HUES6 (cell line): ENCODE measurements around the gene ASXL1.

Source experiments
- H3K27ac ChIP-seq: 2 replicates; pipeline ENCODE4 v1.7.0; 2013; ENCODE audit warnings: low read depth, mild to moderate bottlenecking, low read length, inconsistent platforms
- H3K27me3 ChIP-seq: 2 replicates; pipeline ENCODE4 v1.6.1; 2013; ENCODE audit warnings: low read length; ENCODE audit not compliant: control insufficient read depth, insufficient read depth
- H3K36me3 ChIP-seq: 2 replicates; pipeline ENCODE4 v1.6.1; 2013; ENCODE audit warnings: low read length; ENCODE audit not compliant: control insufficient read depth, insufficient read depth
- H3K4me1 ChIP-seq: 2 replicates; pipeline ENCODE4 v1.6.1; 2013; ENCODE audit warnings: low read length; ENCODE audit not compliant: control insufficient read depth, insufficient read depth
- H3K4me3 ChIP-seq: 2 replicates; pipeline ENCODE4 v1.5.1; 2013; ENCODE audit warnings: low read depth, low read length
- H3K9ac ChIP-seq: one replicate; pipeline ENCODE4 v1.6.1; 2013; ENCODE audit warnings: mild to moderate bottlenecking, low read length
- H3K9me3 ChIP-seq: 2 replicates; pipeline ENCODE4 v1.6.1; 2013; ENCODE audit warnings: low read depth, low read length; ENCODE audit not compliant: control insufficient read depth, insufficient read depth

The ASXL1 gene

DNA sequence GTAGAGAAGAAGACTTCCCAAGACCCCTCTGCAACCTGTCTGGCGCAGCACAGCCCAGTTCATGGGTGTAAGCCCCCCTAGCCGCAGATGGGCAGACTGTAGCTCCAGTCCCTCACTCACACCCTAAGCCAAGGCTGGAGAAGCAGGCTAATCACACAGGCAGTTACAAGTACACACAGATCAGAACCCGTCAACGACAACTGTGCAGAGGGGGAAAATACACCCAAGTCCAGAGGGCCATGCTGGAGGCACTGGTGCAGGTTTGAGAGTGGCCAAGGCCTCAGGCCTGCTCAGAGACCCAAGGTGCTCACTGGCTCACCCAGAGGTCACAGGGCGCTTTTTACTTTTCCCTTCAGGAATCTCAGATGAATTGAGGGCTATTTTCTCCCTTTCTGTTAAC, 120.9 kb downstream of the ASXL1 start:
- Histone ChIP-seq H3K9me3 (no peaks in the 10 kb centered on the region), H3K27me3 (no peaks in the 10 kb centered on the region), H3K36me3 (peaks cover 5% of the 10 kb centered on the region), H3K4me1 (peaks cover 67% of the 10 kb centered on the region), H3K4me3 (no peak overlapping the region), H3K9ac (no peak overlapping the region), H3K27ac (no peak overlapping the region)

DNA sequence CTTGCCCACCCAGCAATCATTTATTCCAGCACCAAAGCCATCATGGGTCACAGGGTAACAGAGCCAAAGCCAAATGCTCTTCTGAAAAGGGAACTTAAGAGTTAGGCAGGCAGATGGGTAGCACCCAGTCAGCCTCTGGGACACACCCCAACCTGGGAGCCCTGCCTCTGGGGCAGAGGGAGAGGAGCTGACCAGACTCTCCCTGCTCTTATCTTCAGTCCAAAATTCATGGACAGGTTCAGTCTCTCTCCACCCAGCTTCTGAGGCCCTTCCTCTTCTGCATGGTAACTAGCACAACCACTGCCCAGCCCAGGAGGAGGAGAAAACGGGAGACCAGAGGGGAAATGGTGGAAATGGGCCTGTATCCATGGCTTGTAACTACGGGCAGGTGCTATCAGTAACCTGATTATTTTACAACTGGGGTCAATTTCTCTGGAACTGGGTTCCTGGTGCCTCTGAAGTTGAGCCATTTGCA, 121.6 kb downstream of the ASXL1 start:
- H3K27me3 ChIP-seq, result no peaks in the 10 kb centered on the region
- H3K27ac ChIP-seq, result no peak overlapping the region
- no peaks in the 10 kb centered on the region for H3K36me3 ChIP-seq
- no peak overlapping the region for H3K4me3 ChIP-seq
- peaks cover 60% of the 10 kb centered on the region for H3K4me1 ChIP-seq
- no peak overlapping the region for H3K9ac ChIP-seq
- H3K9me3 ChIP-seq, result no peaks in the 10 kb centered on the region

DNA sequence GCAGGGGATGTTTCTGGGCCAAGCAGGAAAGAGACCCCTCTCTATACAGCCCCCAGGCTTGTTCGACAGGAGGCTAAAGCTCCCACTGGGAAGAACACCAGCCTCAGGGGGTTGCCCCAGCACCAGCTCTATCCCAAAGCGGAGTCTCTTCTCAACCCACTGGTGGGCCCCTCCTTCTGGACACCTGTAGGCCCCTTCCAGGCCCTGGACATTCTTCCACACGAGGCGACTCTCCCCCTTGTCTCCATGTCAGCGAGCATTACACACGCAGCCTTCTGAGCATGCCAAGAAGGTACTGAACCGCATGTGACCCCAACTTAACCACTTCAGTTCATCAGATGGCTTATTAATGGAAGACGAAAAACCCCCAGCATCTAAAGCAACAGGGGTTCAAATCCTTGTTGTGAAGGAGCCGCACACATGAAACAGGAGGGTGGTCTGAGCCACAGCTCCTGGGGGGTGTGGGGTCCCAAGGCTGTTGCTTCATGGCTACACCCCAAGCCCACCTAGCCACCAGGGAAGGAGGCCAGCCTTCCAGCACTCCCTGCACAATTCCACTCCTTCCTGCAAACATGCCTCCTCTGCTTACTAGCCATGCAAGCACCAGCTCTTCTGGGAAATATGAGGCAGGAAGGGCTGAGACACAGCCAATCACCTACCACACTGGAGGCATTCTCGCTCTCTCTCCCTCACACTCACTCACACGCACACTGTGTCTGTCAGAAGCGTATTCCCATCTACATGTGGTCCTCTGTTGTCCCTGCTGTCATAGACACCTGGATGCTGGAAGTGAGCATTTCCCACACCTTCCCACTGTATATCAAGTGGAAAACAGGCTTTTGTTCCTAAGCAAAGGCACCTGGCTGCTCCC, 122.5 kb downstream of the ASXL1 start:
- H3K27me3 ChIP-seq, result no peaks in the 10 kb centered on the region
- H3K36me3 ChIP-seq, result no peaks in the 10 kb centered on the region
- peak overlapping the region; percentile 23 for H3K9ac ChIP-seq
- no peak overlapping the region for H3K27ac ChIP-seq
- H3K4me1 ChIP-seq, result peaks cover 55% of the 10 kb centered on the region
- no peaks in the 10 kb centered on the region for H3K9me3 ChIP-seq
- H3K4me3 ChIP-seq, result peak overlapping the region; percentile 8; the same call in 1 of the 2 replicates

DNA sequence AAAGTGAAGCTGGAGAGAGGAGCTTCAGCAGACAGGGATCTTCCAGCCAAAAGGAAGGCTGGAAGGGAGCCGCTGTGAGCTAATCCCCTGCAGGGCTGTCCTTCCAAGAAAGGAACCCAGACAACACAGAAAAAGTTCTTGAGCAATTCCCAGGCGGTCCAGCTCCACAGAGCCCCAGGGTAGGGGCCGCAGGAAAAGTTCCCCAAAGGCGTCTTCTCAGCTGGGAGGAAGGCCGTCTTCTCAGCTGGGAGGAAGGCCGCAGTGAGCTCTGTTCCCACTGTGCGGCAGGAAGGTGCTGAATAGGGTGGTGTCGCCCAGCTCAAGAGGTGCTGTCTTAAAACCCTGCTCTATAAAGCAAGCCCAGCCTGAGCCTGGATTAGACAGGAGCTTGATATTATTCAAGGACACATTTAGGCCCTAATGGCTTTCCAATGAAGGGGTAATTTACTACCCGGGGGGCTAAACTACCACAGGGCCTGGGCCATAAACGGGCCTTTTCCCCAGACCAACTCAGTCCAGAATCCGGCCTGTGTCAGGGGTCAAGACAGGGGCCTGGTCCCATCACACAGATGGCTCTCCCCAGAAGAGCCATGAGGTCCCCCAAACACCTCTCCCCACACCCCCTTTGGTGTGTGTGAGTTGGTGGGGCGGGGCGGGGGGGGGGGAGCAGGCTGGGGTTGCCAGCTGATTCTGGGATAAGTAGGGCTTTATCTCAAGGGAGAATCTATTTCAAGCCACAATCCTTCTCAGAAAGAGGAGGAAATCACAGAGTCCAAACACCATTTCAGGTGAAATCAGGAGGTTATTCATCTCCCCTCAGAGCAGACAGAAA, 123.4 kb downstream of the ASXL1 start:
- Histone ChIP-seq H3K27ac (no peak overlapping the region), H3K4me3 (peak overlapping the region; percentile 89)

DNA sequence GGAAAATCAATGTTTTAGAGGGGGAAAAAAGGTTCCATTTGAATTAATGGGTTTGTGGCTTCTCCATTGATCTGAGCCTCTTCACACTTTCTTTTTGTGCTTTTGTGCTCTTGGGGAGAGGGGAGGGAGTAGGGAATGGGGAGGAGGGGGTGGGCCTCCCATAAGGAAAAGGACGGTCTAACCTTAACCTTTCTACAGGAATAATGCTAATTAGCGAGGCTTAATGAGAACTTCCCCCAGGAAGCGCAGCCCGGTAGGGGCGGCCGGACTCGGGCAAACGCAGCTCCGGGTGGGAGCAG, 124.0 kb downstream of the ASXL1 start:
- peaks cover 48% of the 10 kb centered on the region for H3K4me1 ChIP-seq
- peak overlapping the region; percentile 89 for H3K4me3 ChIP-seq
- H3K27me3 ChIP-seq, result peaks cover 4% of the 10 kb centered on the region; the same call in 1 of the 2 replicates
- no peaks in the 10 kb centered on the region for H3K36me3 ChIP-seq
- peak overlapping the region; percentile 57 for H3K9ac ChIP-seq
- H3K9me3 ChIP-seq, result no peaks in the 10 kb centered on the region
- peak overlapping the region; percentile 37; the same call in 1 of the 2 replicates for H3K27ac ChIP-seq

More for the DNA sequence above, 123.4 kb downstream of the ASXL1 start:
- H3K4me1 ChIP-seq, result peaks cover 53% of the 10 kb centered on the region
- no peaks in the 10 kb centered on the region for H3K9me3 ChIP-seq
- H3K27me3 ChIP-seq, result peaks cover 4% of the 10 kb centered on the region; the same call in 1 of the 2 replicates
- no peaks in the 10 kb centered on the region for H3K36me3 ChIP-seq
- peak overlapping the region; percentile 44 for H3K9ac ChIP-seq

DNA sequence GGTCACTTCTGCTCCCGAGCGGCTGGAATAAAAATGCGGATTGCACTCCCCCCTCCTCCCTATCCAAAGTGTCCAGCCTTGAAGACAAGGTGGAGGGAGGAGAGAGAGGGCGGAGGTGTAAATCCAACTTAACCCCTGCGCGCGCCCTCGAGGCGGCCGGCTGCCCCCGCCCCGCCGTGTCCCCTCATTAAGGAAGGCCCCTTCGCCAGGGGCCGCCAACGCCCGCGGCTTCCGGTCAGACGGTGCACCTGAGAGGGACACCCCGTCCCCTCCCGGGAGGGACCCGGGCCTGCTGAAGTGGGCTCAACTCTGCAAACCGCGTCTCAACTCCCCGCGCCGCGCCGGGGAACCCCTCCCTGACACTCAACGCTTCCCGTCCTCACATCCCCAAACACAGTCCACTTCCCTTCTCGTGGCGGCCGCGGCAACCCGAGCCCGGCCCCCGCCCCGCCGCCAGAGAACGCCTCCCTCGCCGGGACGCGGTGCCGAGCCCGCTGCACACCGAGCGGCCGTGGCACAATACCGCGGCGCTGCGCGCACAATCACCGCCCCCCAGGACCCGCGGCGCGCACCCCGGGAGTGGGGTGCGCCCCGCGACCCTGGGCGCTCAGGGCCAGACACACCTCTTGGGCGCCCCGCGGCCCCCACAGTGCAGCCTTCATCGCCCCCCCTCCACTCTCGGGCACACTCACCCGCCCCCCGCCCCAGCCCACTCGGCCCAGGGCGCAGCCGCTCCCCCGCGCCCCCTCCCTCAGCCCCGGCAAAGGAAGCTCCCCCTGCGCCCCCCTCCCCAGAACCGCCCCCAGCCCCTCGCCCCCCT, 124.5 kb downstream of the ASXL1 start:
- Histone ChIP-seq H3K36me3 (no peaks in the 10 kb centered on the region), H3K9me3 (no peaks in the 10 kb centered on the region), H3K27me3 (peaks cover 4% of the 10 kb centered on the region; the same call in 1 of the 2 replicates), H3K4me1 (peaks cover 42% of the 10 kb centered on the region), H3K9ac (peak overlapping the region; percentile 57), H3K27ac (peak overlapping the region; percentile 37; the same call in 1 of the 2 replicates), H3K4me3 (peak overlapping the region; percentile 89)

DNA sequence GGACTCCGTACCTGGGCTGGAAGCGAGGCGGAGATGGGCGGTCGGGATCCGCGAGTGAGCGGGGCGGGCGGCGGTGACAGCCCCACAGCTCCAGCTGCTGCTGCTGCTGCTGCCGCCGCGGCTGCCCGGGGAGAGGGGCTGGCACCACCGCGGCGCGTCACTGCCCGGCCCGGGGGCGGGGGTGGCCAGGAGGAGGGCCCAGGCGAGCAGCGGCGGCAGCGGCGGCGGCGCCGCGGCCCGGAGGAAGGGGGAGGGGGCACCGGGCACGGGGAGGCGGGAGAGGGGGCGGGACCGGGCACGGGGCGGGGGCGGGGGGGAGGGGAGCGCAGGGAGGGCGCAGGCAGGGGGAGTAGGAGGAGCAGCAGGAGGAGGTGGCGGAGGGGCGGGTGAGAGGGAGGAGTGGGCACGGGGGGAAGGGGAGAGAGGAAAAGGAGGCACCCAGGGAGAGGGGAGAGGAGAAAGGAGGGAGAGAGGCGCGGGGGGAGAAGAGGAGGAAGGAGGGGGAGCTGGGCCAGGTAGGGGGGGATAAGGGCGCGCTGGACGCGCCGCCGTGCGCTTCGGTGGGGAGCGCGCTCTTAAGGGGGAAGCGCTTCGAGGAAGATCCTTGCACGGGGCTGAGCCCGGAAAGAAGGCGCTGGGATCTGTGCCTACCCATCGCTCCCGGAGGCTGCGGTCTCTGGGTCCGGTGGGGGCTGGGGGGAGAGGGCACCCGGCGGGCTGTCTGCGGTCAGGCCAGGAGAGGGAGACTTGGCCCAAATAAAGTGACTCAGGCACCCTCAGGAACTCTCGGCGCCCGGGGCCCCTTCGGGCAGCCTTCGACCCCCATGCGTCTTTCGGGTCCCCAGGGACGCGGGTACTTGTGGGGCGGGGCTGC, 125.5 kb downstream of the ASXL1 start:
- Histone ChIP-seq H3K27ac (peak overlapping the region; percentile 79; the same call in 1 of the 2 replicates), H3K9me3 (0 out of 2 replicates have a peak, but pooled peaks cover 6% of the 10 kb centered on the region), H3K4me3 (peak overlapping the region; percentile 77), H3K4me1 (peaks cover 39% of the 10 kb centered on the region), H3K9ac (peak overlapping the region; percentile 70), H3K27me3 (peaks cover 4% of the 10 kb centered on the region; the same call in 1 of the 2 replicates), H3K36me3 (no peaks in the 10 kb centered on the region)

DNA sequence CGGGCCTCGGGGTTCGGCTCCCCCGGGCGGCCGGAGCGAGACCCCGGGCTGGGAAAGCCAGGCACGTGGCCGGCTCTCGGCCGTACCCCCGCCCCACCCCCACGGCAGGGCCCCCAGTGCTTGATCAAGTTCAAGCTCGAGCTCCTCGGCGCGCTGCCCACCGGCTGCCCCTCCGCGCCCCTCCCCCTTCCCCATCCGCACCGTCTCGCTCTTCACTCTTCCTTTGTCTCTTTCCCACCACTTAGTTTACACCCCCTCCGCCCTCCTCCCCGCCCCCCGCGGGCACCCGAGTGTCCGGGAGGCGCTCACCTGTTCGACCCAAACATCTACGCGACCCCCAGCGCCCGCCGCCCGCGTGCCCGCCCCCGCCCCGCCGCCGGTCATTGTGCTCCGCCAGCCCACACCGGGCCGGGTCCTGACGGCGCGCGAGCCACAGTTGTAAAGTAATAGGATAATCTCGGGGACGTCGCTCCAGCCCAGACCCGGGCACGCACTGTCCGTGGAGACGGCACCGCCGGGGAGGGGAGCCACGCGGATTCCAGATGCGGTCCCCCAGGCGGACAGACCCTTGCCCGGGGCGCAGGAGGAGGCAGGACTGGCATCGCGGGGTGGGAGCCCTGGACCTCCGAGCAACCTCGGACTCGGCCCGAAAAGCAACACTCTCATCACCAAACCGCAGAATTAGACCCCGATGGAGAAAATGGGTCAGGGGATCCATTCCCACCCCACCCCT, 126.3 kb downstream of the ASXL1 start:
- no peaks in the 10 kb centered on the region for H3K36me3 ChIP-seq
- H3K4me1 ChIP-seq, result peaks cover 34% of the 10 kb centered on the region
- H3K9me3 ChIP-seq, result 0 out of 2 replicates have a peak, but pooled peaks cover 6% of the 10 kb centered on the region
- H3K27ac ChIP-seq, result peak overlapping the region; percentile 79; the same call in 1 of the 2 replicates
- H3K9ac ChIP-seq, result peak overlapping the region; percentile 70
- H3K27me3 ChIP-seq, result peaks cover 4% of the 10 kb centered on the region; the same call in 1 of the 2 replicates
- peak overlapping the region; percentile 77 for H3K4me3 ChIP-seq

DNA sequence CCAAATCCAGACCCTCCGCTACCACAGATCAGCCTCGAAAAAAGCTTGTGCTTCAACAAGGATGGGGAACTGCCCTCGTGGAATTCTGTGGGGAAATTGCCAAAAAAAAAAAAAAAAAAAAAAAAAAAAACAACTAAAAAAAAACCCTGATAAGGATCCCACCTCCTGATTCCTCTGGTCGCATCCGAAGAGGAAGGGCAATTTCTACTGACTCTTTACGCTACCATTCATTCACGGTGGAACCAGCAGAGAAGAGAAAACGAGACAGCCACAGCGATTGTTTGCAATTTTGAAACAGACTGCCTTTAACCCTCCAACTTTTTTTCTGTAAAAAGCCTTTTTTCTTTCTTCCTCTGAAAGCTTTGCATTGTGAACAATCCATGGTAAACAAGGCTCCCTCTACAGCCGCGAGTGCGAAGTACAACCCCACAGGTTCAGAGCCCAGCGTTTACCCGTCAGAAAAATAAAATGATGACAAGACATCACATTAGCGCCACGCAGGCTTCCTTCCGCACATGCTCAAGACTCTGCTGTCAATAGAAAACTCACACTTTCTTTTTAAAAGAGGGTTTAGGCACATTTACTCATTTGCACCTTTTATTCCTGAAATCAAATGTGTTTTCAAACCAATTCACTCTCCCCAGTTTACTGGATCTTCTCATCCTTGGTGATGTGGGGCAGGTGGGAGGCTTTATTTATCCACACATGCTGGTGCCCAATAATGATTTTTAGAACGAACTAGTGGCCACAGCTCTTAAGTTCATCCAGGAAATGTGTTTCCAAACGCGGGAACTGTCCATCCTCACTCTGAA, 127.0 kb downstream of the ASXL1 start:
- Histone ChIP-seq H3K27ac (peak overlapping the region; percentile 79; the same call in 1 of the 2 replicates), H3K27me3 (peaks cover 4% of the 10 kb centered on the region; the same call in 1 of the 2 replicates), H3K4me3 (peak overlapping the region; percentile 77), H3K9ac (peak overlapping the region; percentile 64), H3K36me3 (no peaks in the 10 kb centered on the region), H3K4me1 (peaks cover 26% of the 10 kb centered on the region), H3K9me3 (0 out of 2 replicates have a peak, but pooled peaks cover 6% of the 10 kb centered on the region)
